Activated naive CD4-positive, alpha-beta T cell treated with anti-CD3 and anti-CD28 coated beads, Interleukin-2, amount 50 U/mL, for 72 hours (primary cell): Measurements from ENCODE around the gene SATB1. TPM values are rescaled to one million over a fixed set of nuclear protein-coding genes. Genes with fewer than 3 reads are reported as not detected.
A peak's percentile ranks its signal among the peaks of the same experiment; 100 is the strongest.

Source experiments
- ATAC-seq, 2 donors: fragments of 150-1000 bp; cut with Tn5 transposase; 2 replicates each; pipeline ENCODE4 v1.10.0; 2021; ENCODE audit warnings: mild to moderate bottlenecking in 2 of 2, moderate library complexity in 2 of 2
- DNase-seq, 2 donors: peaks; one replicate each; pipeline ENCODE4 v3.0.0; 2021 to 2022; ENCODE audit warnings: low spot score in 2 of 2
- H3K27ac Mint-ChIP-seq, 2 donors: one replicate each; pipeline ENCODE4 v1.8.0; 2022; ENCODE audit warnings: mild to moderate bottlenecking in 2 of 2, mixed read lengths in 2 of 2
- H3K36me3 Mint-ChIP-seq, 2 donors: one replicate each; pipeline ENCODE4 v1.8.0; 2022; ENCODE audit warnings: mixed read lengths in 2 of 2
- H3K9me3 Mint-ChIP-seq, 2 donors: one replicate each; pipeline ENCODE4 v1.8.0; 2022; ENCODE audit warnings: mixed read lengths in 2 of 2
- total RNA-seq, 2 donors: library from RNA; stranded (reverse); gene quantifications; one replicate each; pipeline ENCODE4 v1.2.3, GENCODE V29; 2022

SATB1 gene
- total RNA-seq, 2 donors from 2014 or later = 279 to 444 TPM

GRCh38 chr3:18390024-18390660 is 35.0 kb downstream of the SATB1 start:
- H3K36me3 Mint-ChIP-seq = peaks cover 22 to 71% of the 10 kb centered on the region in 2 donors
- no peaks in the 10 kb centered on the region for H3K9me3 Mint-ChIP-seq
- ATAC-seq (no peak), DNase-seq (no peak)
- peak overlapping the region; percentile 71 to 92 for H3K27ac Mint-ChIP-seq

GRCh38 chr3:18389108-18389733 is 35.9 kb downstream of the SATB1 start:
- DNase-seq (no peak), ATAC-seq (no peak)
- Mint-ChIP-seq H3K36me3 (peaks cover 15 to 62% of the 10 kb centered on the region in 2 donors), H3K9me3 (no peaks in the 10 kb centered on the region), H3K27ac (peak overlapping the region; percentile 24 to 68)

- Mint-ChIP-seq H3K9me3 (no peaks in the 10 kb centered on the region), H3K36me3 (peaks cover 11 to 50% of the 10 kb centered on the region in 2 donors), H3K27ac (peak overlapping the region in 1 of 2 donors; percentile 44)
- no peak for ATAC-seq
- no peak for DNase-seq
Observed at GRCh38 chr3:18386274-18386890, 38.8 kb downstream of the SATB1 start.

GRCh38 chr3:18385706-18386105 is 39.4 kb downstream of the SATB1 start:
- Mint-ChIP-seq H3K9me3 (no peaks in the 10 kb centered on the region), H3K27ac (peak overlapping the region in 1 of 2 donors; percentile 85), H3K36me3 (peaks cover 11 to 55% of the 10 kb centered on the region in 2 donors)
- ATAC-seq (no peak), DNase-seq (no peak)

GRCh38 chr3:18382760-18383369 is 42.3 kb downstream of the SATB1 start:
- Mint-ChIP-seq H3K36me3 (peaks cover 6 to 56% of the 10 kb centered on the region in 2 donors), H3K27ac (peak overlapping the region; percentile 34 to 48), H3K9me3 (no peaks in the 10 kb centered on the region)
- ATAC-seq = peak; percentile 72 to 73
- no peak for DNase-seq

GRCh38 chr3:18379647-18380046 is 45.5 kb downstream of the SATB1 start:
- ATAC-seq = no peak
- DNase-seq = no peak
- H3K27ac Mint-ChIP-seq = peak overlapping the region; percentile 51 to 83
- no peaks in the 10 kb centered on the region for H3K9me3 Mint-ChIP-seq
- H3K36me3 Mint-ChIP-seq = peaks cover 22 to 68% of the 10 kb centered on the region in 2 donors

GRCh38 chr3:18378218-18378617 is 46.9 kb downstream of the SATB1 start:
- Mint-ChIP-seq H3K9me3 (no peaks in the 10 kb centered on the region), H3K36me3 (peaks cover 30 to 78% of the 10 kb centered on the region in 2 donors), H3K27ac (no peak overlapping the region)
- ATAC-seq (no peak), DNase-seq (no peak)

GRCh38 chr3:18376682-18377081 is 48.5 kb downstream of the SATB1 start:
- Mint-ChIP-seq H3K27ac (no peak overlapping the region), H3K9me3 (no peaks in the 10 kb centered on the region), H3K36me3 (peaks cover 36 to 83% of the 10 kb centered on the region in 2 donors)
- DNase-seq (no peak), ATAC-seq (no peak)

GRCh38 chr3:18372786-18373405 is 52.2 kb downstream of the SATB1 start:
- DNase-seq (no peak), ATAC-seq (peak; percentile 29 to 62)
- peaks cover 35 to 82% of the 10 kb centered on the region in 2 donors for H3K36me3 Mint-ChIP-seq
- peak overlapping the region; percentile 40 to 67 for H3K27ac Mint-ChIP-seq
- no peaks in the 10 kb centered on the region for H3K9me3 Mint-ChIP-seq

- peak; percentile 17 to 46 for ATAC-seq
- Mint-ChIP-seq H3K27ac (peak overlapping the region; percentile 40 to 49), H3K9me3 (no peaks in the 10 kb centered on the region), H3K36me3 (peaks cover 48 to 89% of the 10 kb centered on the region in 2 donors)
- DNase-seq = no peak
Observed at GRCh38 chr3:18370672-18371071, 54.5 kb downstream of the SATB1 start.

GRCh38 chr3:18369551-18370185 is 55.5 kb downstream of the SATB1 start:
- Mint-ChIP-seq H3K9me3 (no peaks in the 10 kb centered on the region), H3K27ac (peak overlapping the region; percentile 49 to 98), H3K36me3 (peaks cover 38 to 89% of the 10 kb centered on the region in 2 donors)
- ATAC-seq (no peak), DNase-seq (no peak)

GRCh38 chr3:18366258-18366657 is 58.9 kb downstream of the SATB1 start:
- no peaks in the 10 kb centered on the region for H3K9me3 Mint-ChIP-seq
- no peak for ATAC-seq
- peak overlapping the region; percentile 71 to 87 for H3K27ac Mint-ChIP-seq
- DNase-seq = no peak
- H3K36me3 Mint-ChIP-seq = peaks cover 24 to 84% of the 10 kb centered on the region in 2 donors

GRCh38 chr3:18363338-18363737 is 61.8 kb downstream of the SATB1 start:
- no peak for DNase-seq
- H3K9me3 Mint-ChIP-seq = no peaks in the 10 kb centered on the region
- H3K36me3 Mint-ChIP-seq = peaks cover 35 to 83% of the 10 kb centered on the region in 2 donors
- ATAC-seq = peak in 1 of 2 donors; percentile 32
- peak overlapping the region in 1 of 2 donors; percentile 18 for H3K27ac Mint-ChIP-seq

GRCh38 chr3:18357747-18358146 is 67.4 kb downstream of the SATB1 start:
- Mint-ChIP-seq H3K9me3 (no peaks in the 10 kb centered on the region), H3K36me3 (peaks cover 20 to 64% of the 10 kb centered on the region in 2 donors), H3K27ac (peak overlapping the region in 1 of 2 donors; percentile 44)
- ATAC-seq (no peak), DNase-seq (no peak)

GRCh38 chr3:18355832-18356231 is 69.3 kb downstream of the SATB1 start:
- H3K36me3 Mint-ChIP-seq = peaks cover 25 to 69% of the 10 kb centered on the region in 2 donors
- H3K27ac Mint-ChIP-seq = peak overlapping the region in 1 of 2 donors; percentile 8
- DNase-seq = no peak
- H3K9me3 Mint-ChIP-seq = no peaks in the 10 kb centered on the region
- ATAC-seq = no peak

GRCh38 chr3:18354701-18355100 is 70.4 kb downstream of the SATB1 start:
- H3K27ac Mint-ChIP-seq = peak overlapping the region in 1 of 2 donors; percentile 81
- ATAC-seq (no peak), DNase-seq (no peak)
- H3K36me3 Mint-ChIP-seq = peaks cover 15 to 66% of the 10 kb centered on the region in 2 donors
- no peaks in the 10 kb centered on the region for H3K9me3 Mint-ChIP-seq
